D341Med (cell line): ENCODE measurements around the gene KLHL10.

Experiments
- DNase-seq: peaks from one replicate; pipeline ENCODE4 v3.0.0; 2012; ENCODE audit warnings: low spot score

KLHL10 gene

GRCh38 chr17:41895617-41896016, 58.0 kb downstream of the KLHL10 start:
- DNase-seq, result no peak

GRCh38 chr17:41896726-41897125, 59.1 kb downstream of the KLHL10 start:
- no peak for DNase-seq
